Activated CD4-positive, alpha-beta T cell treated with anti-CD3 and anti-CD28 coated beads, Interleukin-2, amount 10 ng/mL, durations not matched to agents 7 days and 5 days (primary cell): ENCODE results near the gene ZNF597. TPM values are rescaled to one million over a fixed set of nuclear protein-coding genes. Genes with fewer than 3 reads are reported as not detected.

ENCODE experiments used
- CTCF ChIA-PET: fragments of 350-600 bp; sonication (Branson Sonifier 250); formaldehyde crosslinking; loops from one replicate; lab custom pipeline; 2021; ENCODE audit warnings: antibody characterized with exemption; lab: Charles Lee
- POLR2A ChIA-PET: fragments of 350-600 bp; sonication (Branson Sonifier 250); formaldehyde crosslinking; loops from one replicate; lab custom pipeline; 2021; ENCODE audit warnings: antibody characterized with exemption; lab: Charles Lee
- DNase-seq: peaks from one replicate; pipeline ENCODE4 v3.0.0-alpha.2; 2020
- H3K27ac Mint-ChIP-seq: one replicate; pipeline ENCODE4 v1.8.0; 2021; ENCODE audit warnings: mild to moderate bottlenecking, moderate library complexity, mixed read lengths
- H3K27me3 Mint-ChIP-seq: one replicate; pipeline ENCODE4 v1.8.0; 2021; ENCODE audit warnings: mixed read lengths
- H3K36me3 Mint-ChIP-seq: one replicate; pipeline ENCODE4 v1.8.0; 2021; ENCODE audit warnings: low read depth, mixed read lengths
- H3K4me1 Mint-ChIP-seq: one replicate; pipeline ENCODE4 v1.8.0; 2021; ENCODE audit warnings: mixed read lengths
- H3K4me3 Mint-ChIP-seq: one replicate; pipeline ENCODE4 v1.8.0; 2021; ENCODE audit warnings: mild to moderate bottlenecking, moderate library complexity, mixed read lengths
- H3K9me3 Mint-ChIP-seq: one replicate; pipeline ENCODE4 v1.8.0; 2021; ENCODE audit warnings: mixed read lengths
- total RNA-seq, 2 experiments: library from RNA; stranded (reverse); gene quantifications; one replicate each; pipeline ENCODE4 v1.2.3, GENCODE V29; 2021

ZNF597 gene
- total RNA-seq, 2 experiments from 2014 or later = 2.5 to 2.7 TPM

DNA sequence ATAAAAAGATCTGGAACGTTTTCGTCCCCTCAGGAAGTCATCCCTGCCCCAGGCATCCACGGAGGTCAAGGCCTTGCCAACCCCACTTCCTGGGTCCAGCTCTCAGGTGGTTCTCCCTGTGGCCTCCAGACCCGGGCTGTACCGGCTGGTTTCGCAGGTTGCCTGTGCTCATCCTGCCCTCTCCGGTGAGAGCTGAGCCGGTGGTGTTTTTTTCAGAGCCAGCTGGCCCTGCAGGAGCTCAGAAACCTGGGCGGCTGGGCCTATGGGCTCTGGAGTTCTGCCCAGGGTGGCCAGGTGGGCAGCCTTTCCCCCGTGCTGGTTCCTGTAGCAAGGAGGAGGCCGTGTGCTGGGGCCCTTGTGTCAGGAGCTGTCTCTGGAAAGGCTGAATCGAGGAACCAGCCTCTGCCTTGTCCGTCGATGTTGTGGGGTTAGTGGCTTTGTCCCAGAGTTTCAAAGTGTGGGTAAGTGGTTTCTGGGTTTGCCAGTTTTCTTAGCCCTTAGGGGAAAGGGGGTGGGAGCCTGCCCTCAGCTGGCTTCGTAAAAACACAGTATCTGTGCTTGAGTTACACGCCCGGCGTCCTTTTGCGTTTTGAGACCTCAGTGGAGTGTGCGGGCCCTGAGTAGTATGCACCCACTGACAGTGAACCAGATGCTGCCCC, 28.3 kb upstream of the ZNF597 start:
- ChIA-PET POLR2A (no interaction called here), CTCF (interaction anchor here (0.6 to 1.3 kb wide), 2 partner anchors 29 to 264 kb away, joined by 3 to 4 read pairs; partner anchors contain the start of gene CLUAP1)
- no peak for DNase-seq

DNA sequence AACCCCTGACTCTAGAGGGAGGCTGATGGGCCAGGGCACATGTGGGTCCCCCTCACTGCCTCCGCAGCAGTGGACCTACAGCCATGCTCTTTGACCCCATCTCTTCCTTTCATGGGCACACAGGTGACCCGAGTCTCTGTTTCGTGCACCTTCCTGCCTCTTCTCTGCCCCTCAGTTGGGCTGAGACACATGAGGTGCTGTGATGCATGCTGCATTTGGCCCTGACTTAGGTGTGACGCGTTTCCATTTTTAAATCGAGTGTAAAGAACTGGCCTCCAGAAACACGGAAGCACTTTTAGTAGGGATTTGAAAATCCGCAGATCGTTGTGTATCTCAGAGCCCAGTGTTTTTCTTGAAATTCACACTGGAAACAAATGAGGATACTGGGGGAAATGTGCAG, 27.4 kb upstream of the ZNF597 start:
- Mint-ChIP-seq H3K4me1 (peaks cover 30% of the 10 kb centered on the region), H3K9me3 (no peaks in the 10 kb centered on the region), H3K27me3 (no peaks in the 10 kb centered on the region), H3K27ac (no peak overlapping the region), H3K4me3 (no peak overlapping the region), H3K36me3 (peaks cover 44% of the 10 kb centered on the region)
- POLR2A ChIA-PET = no interaction called here
- no peak for DNase-seq
- CTCF ChIA-PET = no interaction called here

More for the DNA sequence above, 28.3 kb upstream of the ZNF597 start:
- Mint-ChIP-seq H3K4me3 (no peak overlapping the region), H3K9me3 (no peaks in the 10 kb centered on the region), H3K36me3 (peaks cover 36% of the 10 kb centered on the region), H3K4me1 (peaks cover 25% of the 10 kb centered on the region), H3K27ac (no peak overlapping the region), H3K27me3 (no peaks in the 10 kb centered on the region)

DNA sequence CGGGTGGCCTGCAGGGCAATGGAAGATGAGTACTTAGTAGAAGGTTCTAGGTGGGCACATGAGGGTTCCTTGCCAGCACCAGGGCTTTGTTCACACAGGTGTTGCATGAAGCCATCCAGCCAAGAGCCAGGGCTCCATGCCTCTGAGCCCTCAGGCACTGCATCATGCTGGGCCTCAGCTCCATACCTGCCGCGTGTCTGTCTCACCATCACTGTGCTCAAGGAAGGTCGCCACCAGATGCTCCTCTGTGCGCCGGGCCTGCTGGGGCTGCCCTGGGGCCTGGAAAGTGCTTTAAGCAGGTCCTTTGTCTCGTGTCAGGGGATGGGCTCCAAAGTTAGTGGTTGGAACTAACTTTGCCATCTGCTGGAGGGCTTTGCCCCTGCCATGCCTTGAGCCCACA, 26.4 kb upstream of the ZNF597 start:
- CTCF ChIA-PET = no interaction called here
- Mint-ChIP-seq H3K27ac (no peak overlapping the region), H3K36me3 (peaks cover 47% of the 10 kb centered on the region), H3K27me3 (no peaks in the 10 kb centered on the region), H3K4me1 (peaks cover 35% of the 10 kb centered on the region), H3K9me3 (no peaks in the 10 kb centered on the region), H3K4me3 (no peak overlapping the region)
- POLR2A ChIA-PET = no interaction called here
- no peak for DNase-seq

DNA sequence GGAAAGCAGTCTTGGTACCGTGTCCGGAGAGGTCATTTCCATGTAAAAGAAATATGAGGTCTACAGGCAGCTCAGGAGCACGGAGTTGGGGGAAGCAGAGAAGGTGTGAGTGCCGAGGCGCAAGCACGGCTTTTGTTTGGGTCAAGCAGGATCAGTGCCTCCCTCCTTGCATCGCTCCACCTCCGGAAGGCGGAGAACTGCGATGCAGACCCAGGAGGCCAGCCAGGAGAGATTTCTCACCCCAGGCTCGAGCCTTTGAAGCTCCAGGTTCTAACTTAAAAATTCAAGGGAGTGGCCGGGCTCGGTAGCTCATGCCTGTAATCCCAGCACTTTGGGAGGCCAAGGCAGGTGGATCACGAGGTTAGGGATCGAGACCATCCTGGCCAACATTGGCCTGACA, 25.2 kb upstream of the ZNF597 start:
- ChIA-PET POLR2A (no interaction called here), CTCF (no interaction called here)
- Mint-ChIP-seq H3K9me3 (no peaks in the 10 kb centered on the region), H3K36me3 (peaks cover 50% of the 10 kb centered on the region), H3K4me3 (no peak overlapping the region), H3K27me3 (no peaks in the 10 kb centered on the region), H3K4me1 (peaks cover 45% of the 10 kb centered on the region), H3K27ac (no peak overlapping the region)
- no peak for DNase-seq

DNA sequence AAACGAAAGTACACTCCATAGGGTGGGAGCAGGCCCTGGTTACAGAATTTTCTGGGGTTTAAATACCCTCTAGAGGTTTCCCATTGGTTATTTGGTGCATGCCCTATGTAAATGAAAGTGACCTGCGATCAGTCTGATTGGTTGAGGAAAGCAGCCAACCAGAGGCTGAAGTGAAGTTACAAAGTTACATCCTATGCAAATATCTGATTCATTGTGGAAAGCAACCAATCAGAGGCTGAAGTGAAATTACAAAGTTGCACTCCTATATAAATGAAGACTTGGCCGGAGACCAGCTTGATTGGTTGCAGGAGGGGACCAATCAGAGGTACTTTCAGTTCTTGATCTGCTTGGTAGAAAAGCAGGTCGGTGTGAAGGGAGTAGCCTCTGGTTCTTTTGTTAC, 24.6 kb upstream of the ZNF597 start:
- DNase-seq = no peak
- CTCF ChIA-PET = no interaction called here
- H3K27ac Mint-ChIP-seq = peak overlapping the region; percentile 50
- H3K36me3 Mint-ChIP-seq = peaks cover 44% of the 10 kb centered on the region
- POLR2A ChIA-PET = no interaction called here
- H3K4me3 Mint-ChIP-seq = no peak overlapping the region
- no peaks in the 10 kb centered on the region for H3K9me3 Mint-ChIP-seq
- H3K4me1 Mint-ChIP-seq = peaks cover 43% of the 10 kb centered on the region
- no peaks in the 10 kb centered on the region for H3K27me3 Mint-ChIP-seq

DNA sequence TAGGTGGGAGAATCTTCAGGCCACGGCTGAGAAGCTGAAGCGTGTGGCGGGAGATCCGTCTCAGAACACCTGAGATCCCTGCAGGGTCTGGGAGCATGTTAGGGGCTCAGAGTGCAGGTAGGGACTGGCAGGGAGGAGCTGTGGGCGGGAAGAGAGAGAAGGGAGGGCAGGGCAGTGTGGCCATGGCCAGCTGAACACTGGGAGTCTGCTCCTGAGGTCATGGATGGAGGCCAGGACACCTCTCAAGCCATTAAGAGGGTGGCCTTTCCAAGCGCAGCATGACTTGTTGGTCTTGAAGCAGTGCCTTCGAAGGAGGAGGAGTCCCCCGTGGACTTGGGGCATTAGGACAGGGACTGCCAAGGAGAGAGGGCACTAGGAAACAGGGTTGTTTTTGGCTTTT, 23.9 kb upstream of the ZNF597 start:
- no peaks in the 10 kb centered on the region for H3K27me3 Mint-ChIP-seq
- no peak for DNase-seq
- H3K36me3 Mint-ChIP-seq = peaks cover 39% of the 10 kb centered on the region
- H3K4me3 Mint-ChIP-seq = no peak overlapping the region
- H3K9me3 Mint-ChIP-seq = no peaks in the 10 kb centered on the region
- H3K27ac Mint-ChIP-seq = no peak overlapping the region
- CTCF ChIA-PET = no interaction called here
- peaks cover 41% of the 10 kb centered on the region for H3K4me1 Mint-ChIP-seq
- POLR2A ChIA-PET = no interaction called here

DNA sequence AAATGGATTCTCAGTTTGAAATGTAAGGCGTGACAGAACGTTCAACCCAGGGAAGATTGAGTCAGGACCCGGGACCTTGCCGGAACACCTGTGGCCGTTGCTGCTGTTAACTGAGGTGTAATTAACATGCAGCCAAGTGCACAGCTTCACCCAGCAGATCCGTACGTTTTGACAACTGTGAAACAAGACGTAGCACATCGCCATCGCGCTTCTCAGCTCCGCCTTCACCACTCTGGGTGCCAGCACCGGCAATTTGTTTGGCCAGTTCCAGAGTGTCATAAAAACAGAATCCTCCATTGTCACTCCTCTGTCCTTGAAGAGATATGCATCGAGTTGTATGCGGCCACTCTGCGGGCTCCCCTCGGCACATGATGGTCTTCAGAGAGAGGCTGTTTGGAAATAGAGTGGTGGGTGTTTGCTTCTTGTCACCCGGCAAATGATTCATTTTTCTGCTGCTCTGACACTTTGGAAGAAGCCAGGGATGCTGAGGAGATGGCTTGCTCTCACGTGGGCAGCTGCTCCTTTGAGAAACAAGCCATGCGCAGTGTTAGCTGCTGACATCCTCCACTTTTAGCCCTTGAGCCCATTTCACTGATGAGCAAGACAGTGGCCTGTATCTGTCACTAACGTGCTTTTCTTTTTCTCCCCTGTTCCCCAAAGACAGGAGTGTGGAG, 22.7 kb upstream of the ZNF597 start:
- Mint-ChIP-seq H3K4me3 (no peak overlapping the region), H3K27ac (no peak overlapping the region)

DNA sequence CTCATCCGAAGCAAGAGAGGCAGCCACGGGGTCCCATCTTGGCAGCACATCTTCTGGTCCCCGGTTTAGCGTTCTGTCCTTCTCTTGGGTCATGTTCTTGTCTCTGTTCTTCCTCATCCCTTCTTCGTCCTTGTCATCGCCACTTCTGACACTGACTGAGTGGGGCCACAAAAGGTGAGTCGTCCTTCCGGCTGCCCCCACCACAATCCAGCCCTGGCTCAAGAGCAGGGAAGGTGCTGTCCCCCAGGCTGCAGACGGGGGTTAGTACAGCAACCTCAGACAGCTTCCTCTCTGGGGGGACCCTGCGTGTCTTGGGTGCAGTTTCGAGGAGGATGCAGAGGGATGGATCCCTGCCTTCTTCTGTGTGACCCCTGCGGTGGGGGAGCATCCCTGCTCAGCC, 22.0 kb upstream of the ZNF597 start:
- Mint-ChIP-seq H3K9me3 (no peaks in the 10 kb centered on the region), H3K4me1 (peaks cover 52% of the 10 kb centered on the region), H3K27ac (no peak overlapping the region), H3K36me3 (peaks cover 29% of the 10 kb centered on the region), H3K4me3 (no peak overlapping the region), H3K27me3 (no peaks in the 10 kb centered on the region)
- ChIA-PET CTCF (interaction anchor here (1.1 kb wide), 1 partner anchor 291 kb away, joined by 3 read pairs; no protein-coding TSS in a partner anchor), POLR2A (no interaction called here)
- no peak for DNase-seq

More for the DNA sequence above, 22.7 kb upstream of the ZNF597 start:
- H3K9me3 Mint-ChIP-seq = no peaks in the 10 kb centered on the region
- peaks cover 48% of the 10 kb centered on the region for H3K4me1 Mint-ChIP-seq
- DNase-seq = no peak
- ChIA-PET CTCF (interaction anchor here (0.6 to 0.8 kb wide), 2 partner anchors 9 to 27 kb away, joined by 3 read pairs; no protein-coding TSS in a partner anchor), POLR2A (no interaction called here)
- H3K27me3 Mint-ChIP-seq = no peaks in the 10 kb centered on the region
- peaks cover 32% of the 10 kb centered on the region for H3K36me3 Mint-ChIP-seq

DNA sequence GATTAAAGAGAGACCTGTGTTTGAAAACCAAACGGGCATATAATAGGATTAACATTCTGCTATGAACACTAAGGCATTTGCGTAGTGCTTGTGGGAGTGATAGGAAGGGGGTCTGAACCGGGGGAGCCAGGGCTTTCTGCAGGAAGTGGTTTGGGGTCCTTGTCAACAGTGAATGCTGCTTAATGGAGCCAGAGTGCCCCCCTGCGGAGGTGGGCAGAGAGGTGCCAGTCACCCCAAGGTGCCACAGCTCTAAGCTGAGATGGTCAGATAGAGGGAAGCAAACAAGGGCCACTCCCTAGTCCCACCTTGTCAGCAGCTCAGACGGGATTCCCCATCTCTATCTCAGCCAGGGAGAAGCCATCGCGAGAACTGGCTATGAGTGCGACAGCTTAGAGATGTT, 17.8 kb upstream of the ZNF597 start:
- H3K27ac Mint-ChIP-seq = peak overlapping the region; percentile 80
- H3K27me3 Mint-ChIP-seq = no peaks in the 10 kb centered on the region
- peaks cover 62% of the 10 kb centered on the region for H3K4me1 Mint-ChIP-seq
- peak; percentile 49 for DNase-seq
- peaks cover 13% of the 10 kb centered on the region for H3K36me3 Mint-ChIP-seq
- ChIA-PET CTCF (no interaction called here), POLR2A (interaction anchor here (0.7 kb wide), 1 partner anchor 60 kb away, joined by 3 read pairs; the partner anchor contains the start of gene ZNF174)
- peak overlapping the region; percentile 6 for H3K4me3 Mint-ChIP-seq
- no peaks in the 10 kb centered on the region for H3K9me3 Mint-ChIP-seq

DNA sequence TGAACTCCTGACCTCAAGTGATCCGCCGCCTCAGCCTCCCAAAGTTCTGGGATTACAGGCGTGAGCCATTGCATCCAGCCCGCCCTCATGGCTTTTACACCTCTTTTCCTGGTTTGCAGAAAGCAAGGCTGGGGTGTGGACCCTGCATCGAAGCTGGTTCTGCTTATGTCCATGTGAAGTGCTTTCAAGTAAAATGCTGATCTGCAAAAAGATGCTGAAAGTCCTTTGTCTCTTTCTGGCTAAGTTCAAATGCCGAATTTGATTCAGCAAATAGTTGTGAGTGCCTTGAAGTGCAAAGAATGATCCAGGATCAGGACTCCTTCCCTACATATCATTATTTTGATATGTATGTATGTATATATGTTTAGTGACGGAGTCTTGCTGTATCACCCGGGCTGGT, 17.3 kb upstream of the ZNF597 start:
- ChIA-PET CTCF (interaction anchor here (0.5 kb wide), 1 partner anchor 31 kb away, joined by 3 read pairs; no protein-coding TSS in a partner anchor), POLR2A (no interaction called here)
- Mint-ChIP-seq H3K9me3 (no peaks in the 10 kb centered on the region), H3K27ac (no peak overlapping the region), H3K4me3 (no peak overlapping the region), H3K27me3 (no peaks in the 10 kb centered on the region), H3K4me1 (peaks cover 63% of the 10 kb centered on the region), H3K36me3 (peaks cover 8% of the 10 kb centered on the region)
- DNase-seq = no peak

DNA sequence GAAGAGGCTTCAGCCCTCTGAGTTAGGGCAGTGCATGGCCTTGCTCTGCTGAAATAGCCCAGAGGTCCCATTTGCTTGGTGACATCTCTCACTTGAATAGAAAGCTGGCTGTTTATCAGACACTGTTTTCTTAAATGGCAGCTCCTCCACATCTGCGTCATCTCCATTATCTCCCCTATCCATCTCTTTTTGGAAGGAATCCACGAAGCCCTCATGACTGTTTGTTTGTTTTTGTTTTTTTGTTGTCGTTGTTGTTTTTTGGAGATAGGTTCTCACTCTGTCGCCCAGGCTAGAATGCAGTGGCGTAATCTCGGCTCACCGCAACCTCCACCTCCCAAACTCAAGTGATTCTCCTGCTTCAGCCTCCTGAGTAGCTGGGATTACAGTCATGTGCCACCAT, 16.8 kb upstream of the ZNF597 start:
- Mint-ChIP-seq H3K27ac (peak overlapping the region; percentile 92), H3K9me3 (no peaks in the 10 kb centered on the region), H3K4me3 (peak overlapping the region; percentile 44), H3K36me3 (peaks cover 5% of the 10 kb centered on the region), H3K4me1 (peaks cover 59% of the 10 kb centered on the region), H3K27me3 (no peaks in the 10 kb centered on the region)
- ChIA-PET POLR2A (no interaction called here), CTCF (interaction anchor here (0.5 kb wide), 1 partner anchor 30 kb away, joined by 3 read pairs; no protein-coding TSS in a partner anchor)
- DNase-seq = no peak

DNA sequence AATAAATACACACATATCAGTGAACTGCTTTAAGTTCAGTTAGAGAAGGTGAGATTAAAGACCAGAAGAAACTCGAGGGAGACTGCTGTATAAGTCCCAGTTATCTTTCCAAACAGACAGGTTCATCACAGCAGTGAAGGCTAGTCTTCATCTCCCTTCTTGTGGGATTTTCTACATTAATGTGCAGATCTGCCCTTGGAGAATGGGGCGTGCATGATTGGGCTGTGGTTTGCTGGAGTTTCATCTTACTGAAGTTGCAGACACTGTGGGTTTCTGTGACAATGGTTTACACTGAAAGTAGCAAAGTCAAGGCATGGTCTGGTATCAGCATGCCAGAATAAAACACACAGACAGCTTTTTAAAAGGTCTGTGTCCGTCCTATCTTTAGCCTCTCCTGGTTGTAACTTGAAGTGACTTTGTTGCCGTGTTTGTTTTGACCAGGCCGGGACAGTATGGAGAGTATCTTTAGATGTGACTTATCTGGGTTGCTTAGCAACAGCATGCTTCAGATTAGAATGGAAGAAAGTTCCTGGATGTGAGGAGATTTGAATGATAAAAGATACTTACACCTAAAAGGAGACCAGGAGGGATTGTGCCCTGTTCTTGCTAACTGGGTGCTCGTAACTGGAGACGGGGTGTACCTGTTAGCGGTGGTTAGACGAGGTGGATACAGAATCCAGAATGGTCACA, 16.2 kb upstream of the ZNF597 start:
- DNase-seq = peak; percentile 51
- ChIA-PET CTCF (no interaction called here), POLR2A (no interaction called here)
- H3K36me3 Mint-ChIP-seq = peaks cover 5% of the 10 kb centered on the region
- peak overlapping the region; percentile 92 for H3K27ac Mint-ChIP-seq
- H3K9me3 Mint-ChIP-seq = no peaks in the 10 kb centered on the region
- peak overlapping the region; percentile 90 for H3K4me3 Mint-ChIP-seq
- peaks cover 58% of the 10 kb centered on the region for H3K4me1 Mint-ChIP-seq
- H3K27me3 Mint-ChIP-seq = no peaks in the 10 kb centered on the region

DNA sequence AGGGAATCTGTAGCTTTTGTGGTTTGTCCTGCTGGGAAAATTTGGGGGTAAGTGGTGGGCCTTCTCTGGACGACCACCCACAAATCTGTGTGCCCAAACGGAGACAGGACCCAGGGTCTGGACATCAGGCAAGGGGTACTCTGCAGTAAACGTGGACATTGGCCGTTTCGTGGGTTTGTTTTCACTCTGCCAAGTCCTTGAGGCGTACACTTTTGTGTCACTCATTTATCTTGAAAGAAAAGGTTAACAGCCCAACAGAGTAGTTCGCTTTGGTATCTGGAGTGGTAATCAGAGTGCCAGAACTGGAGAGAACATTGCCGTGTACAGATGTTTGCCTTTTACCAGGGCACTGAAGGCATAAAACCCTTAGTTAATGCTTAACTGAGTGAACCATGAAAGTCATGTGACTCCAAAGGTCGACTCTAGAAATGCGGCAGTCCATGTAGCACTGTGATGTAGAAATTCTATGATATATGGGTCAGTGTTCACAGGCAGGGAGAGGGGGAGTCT, 15.6 kb upstream of the ZNF597 start:
- Mint-ChIP-seq H3K27ac (peak overlapping the region; percentile 92), H3K4me1 (peaks cover 52% of the 10 kb centered on the region)
- POLR2A ChIA-PET = no interaction called here

More for the DNA sequence above, 15.6 kb upstream of the ZNF597 start:
- Mint-ChIP-seq H3K4me3 (peak overlapping the region; percentile 90), H3K9me3 (no peaks in the 10 kb centered on the region), H3K36me3 (peaks cover 2% of the 10 kb centered on the region), H3K27me3 (no peaks in the 10 kb centered on the region)
- no peak for DNase-seq
- CTCF ChIA-PET = no interaction called here
